Transverse colon (tissue), 3 donors: ENCODE data around the gene EFCAB11.
"Not testable (repeated sequence)": the region's sequence is repeated elsewhere in the genome, so short reads cannot be mapped to it uniquely, and the experiment has no call there.

ENCODE experiments used
- EP300 ChIP-seq: sonication (generic); formaldehyde crosslinking; IDR thresholded peaks from one replicate; pipeline ENCODE4 v1.6.1; 2017; ENCODE audit warnings: antibody characterized with exemption, low read depth
- TF ChIP-seq, protein P1 (sequence below), 5 experiments: fragments of 200-600 bp in 3 of 5; fragments of 450-650 bp in 2 of 5; sonication (generic) in 3 of 5; IDR thresholded peaks; 1 replicate in 2 of 5; 2 replicates in 3 of 5; pipeline ENCODE4 v1.5.1; 2016 to 2017; ENCODE audit warnings: antibody characterized with exemption in 5 of 5, inconsistent platforms in 3 of 5, mild to moderate bottlenecking in 2 of 5, moderate library complexity in 1 of 5

- TF ChIP-seq, protein P1, sequence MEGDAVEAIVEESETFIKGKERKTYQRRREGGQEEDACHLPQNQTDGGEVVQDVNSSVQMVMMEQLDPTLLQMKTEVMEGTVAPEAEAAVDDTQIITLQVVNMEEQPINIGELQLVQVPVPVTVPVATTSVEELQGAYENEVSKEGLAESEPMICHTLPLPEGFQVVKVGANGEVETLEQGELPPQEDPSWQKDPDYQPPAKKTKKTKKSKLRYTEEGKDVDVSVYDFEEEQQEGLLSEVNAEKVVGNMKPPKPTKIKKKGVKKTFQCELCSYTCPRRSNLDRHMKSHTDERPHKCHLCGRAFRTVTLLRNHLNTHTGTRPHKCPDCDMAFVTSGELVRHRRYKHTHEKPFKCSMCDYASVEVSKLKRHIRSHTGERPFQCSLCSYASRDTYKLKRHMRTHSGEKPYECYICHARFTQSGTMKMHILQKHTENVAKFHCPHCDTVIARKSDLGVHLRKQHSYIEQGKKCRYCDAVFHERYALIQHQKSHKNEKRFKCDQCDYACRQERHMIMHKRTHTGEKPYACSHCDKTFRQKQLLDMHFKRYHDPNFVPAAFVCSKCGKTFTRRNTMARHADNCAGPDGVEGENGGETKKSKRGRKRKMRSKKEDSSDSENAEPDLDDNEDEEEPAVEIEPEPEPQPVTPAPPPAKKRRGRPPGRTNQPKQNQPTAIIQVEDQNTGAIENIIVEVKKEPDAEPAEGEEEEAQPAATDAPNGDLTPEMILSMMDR (IDR thresholded peaks at IDR 0.05): not testable (repeated sequence)
- not testable (repeated sequence) for TF ChIP-seq EP300
Measured at GRCh38 chr14:89891721-89892120, 62.8 kb downstream of the EFCAB11 start.
